A204.1 (cell line): Measurements from ENCODE around the gene BRPF1.

Experiments used
- FAIRE-seq: peaks from 2 replicates; lab custom pipeline; 2012; peaks lifted over from hg19 to GRCh38; lab: Jason Lieb, UNC

BRPF1 gene

GRCh38 chr3:9703736-9704346 is 27.7 kb upstream of the BRPF1 start, which contains the start of gene CPNE9:
CPNE9 (plus strand) TSS chr3:9703833; CDS start chr3:9703997, 164 bp downstream.
- no peak for FAIRE-seq

GRCh38 chr3:9704347-9705322 is 26.9 kb upstream of the BRPF1 start:
- FAIRE-seq, result no peak

GRCh38 chr3:9710174-9710739 is 21.3 kb upstream of the BRPF1 start:
- no peak for FAIRE-seq

- no peak for FAIRE-seq
Observed at GRCh38 chr3:9712415-9712814, 19.1 kb upstream of the BRPF1 start.

GRCh38 chr3:9713142-9713541 is 18.4 kb upstream of the BRPF1 start:
- no peak for FAIRE-seq

GRCh38 chr3:9715136-9715535 is 16.4 kb upstream of the BRPF1 start:
- no peak for FAIRE-seq

GRCh38 chr3:9715764-9716437 is 15.6 kb upstream of the BRPF1 start:
- no peak for FAIRE-seq

GRCh38 chr3:9716801-9717555 is 14.6 kb upstream of the BRPF1 start:
- no peak for FAIRE-seq

- FAIRE-seq, result no peak
Observed at GRCh38 chr3:9717563-9717962, 14.0 kb upstream of the BRPF1 start.

- FAIRE-seq, result no peak
Observed at GRCh38 chr3:9718118-9718517, 13.4 kb upstream of the BRPF1 start.

GRCh38 chr3:9721015-9721699 is 10.4 kb upstream of the BRPF1 start:
- no peak for FAIRE-seq

- no peak for FAIRE-seq
Observed at GRCh38 chr3:9721700-9722060, 9.9 kb upstream of the BRPF1 start.

- no peak for FAIRE-seq
Observed at GRCh38 chr3:9725775-9726515, 5.6 kb upstream of the BRPF1 start.

- no peak for FAIRE-seq
Observed at GRCh38 chr3:9727041-9727595, 4.4 kb upstream of the BRPF1 start.

GRCh38 chr3:9727743-9728142 is 3.8 kb upstream of the BRPF1 start:
- no peak for FAIRE-seq

GRCh38 chr3:9729419-9729818 is 2.1 kb upstream of the BRPF1 start:
- no peak for FAIRE-seq

GRCh38 chr3:9730657-9731205 is 804 bp upstream of the BRPF1 start:
- FAIRE-seq, result no peak

- FAIRE-seq, result no peak
Observed at GRCh38 chr3:9732080-9732739, 675 bp downstream of the BRPF1 start.

GRCh38 chr3:9732740-9733115 is 1.2 kb downstream of the BRPF1 start:
- FAIRE-seq, result no peak
